Measurements from ENCODE around the gene ARNT2.

- TF ChIP-seq CTCF (IDR thresholded peaks at IDR 0.05), result no peak
- TF ChIP-seq POLR2AphosphoS5 (IDR thresholded peaks at IDR 0.05), result no peak
- TF ChIP-seq EP300 (IDR thresholded peaks at IDR 0.05), result no peak
Measured at GRCh38 chr15:80485370-80486164, 81.4 kb downstream of the ARNT2 start.
